HepG2 (cell line): ENCODE results near the gene TMEM39B. TPM values are rescaled to one million over a fixed set of nuclear protein-coding genes. Genes with fewer than 3 reads are reported as not detected.

Experiments
- AKAP8 ChIP-seq: sonication (generic); formaldehyde crosslinking; IDR thresholded peaks from 2 replicates; pipeline ENCODE4 v1.5.1; 2020; ENCODE audit warnings: mild to moderate bottlenecking, missing genetic modification reagents
- DR1 ChIP-seq: sonication (generic); formaldehyde crosslinking; IDR thresholded peaks from 2 replicates; pipeline ENCODE4 v1.8.0; 2021; ENCODE audit warnings: mild to moderate bottlenecking, missing genetic modification reagents, inconsistent platforms
- FOXO1 ChIP-seq: sonication (generic); formaldehyde crosslinking; IDR thresholded peaks from 2 replicates; pipeline ENCODE4 v1.4.0; 2020; ENCODE audit warnings: missing genetic modification reagents
- ISX ChIP-seq: sonication (generic); formaldehyde crosslinking; conservative IDR thresholded peaks from 2 replicates; pipeline ENCODE4 v1.5.0; 2020; ENCODE audit warnings: missing genetic modification reagents
- JARID2 ChIP-seq: sonication (generic); formaldehyde crosslinking; IDR thresholded peaks from 2 replicates; pipeline ENCODE4 v1.8.1; 2023; ENCODE audit warnings: missing genetic modification reagents, inconsistent platforms; ENCODE audit not compliant: insufficient replicate concordance
- NR2C2 ChIP-seq: sonication (generic); formaldehyde crosslinking; IDR thresholded peaks from 2 replicates; pipeline ENCODE4 v1.4.0; 2020; ENCODE audit warnings: missing genetic modification reagents, mild to moderate bottlenecking, moderate library complexity, borderline replicate concordance
- SIX1 ChIP-seq: sonication (generic); formaldehyde crosslinking; IDR thresholded peaks from 2 replicates; pipeline ENCODE4 v1.4.0; 2020; ENCODE audit warnings: missing genetic modification reagents, borderline replicate concordance
- SMAD1 ChIP-seq: sonication (generic); formaldehyde crosslinking; IDR thresholded peaks from 2 replicates; pipeline ENCODE4 v1.4.0; 2020; ENCODE audit warnings: missing genetic modification reagents, low read depth, mild to moderate bottlenecking, borderline replicate concordance
- SP4 ChIP-seq: sonication (generic); formaldehyde crosslinking; IDR thresholded peaks from 2 replicates; pipeline ENCODE4 v1.8.1; 2023; ENCODE audit warnings: mild to moderate bottlenecking, missing genetic modification reagents
- TFDP2 ChIP-seq: sonication (generic); formaldehyde crosslinking; IDR thresholded peaks from 2 replicates; pipeline ENCODE4 v1.4.0; 2020; ENCODE audit warnings: missing genetic modification reagents
- XBP1 ChIP-seq: sonication (generic); formaldehyde crosslinking; IDR thresholded peaks from 2 replicates; pipeline ENCODE4 v1.5.0; 2020; ENCODE audit warnings: missing genetic modification reagents
- ZBTB21 ChIP-seq: sonication (generic); formaldehyde crosslinking; IDR thresholded peaks from 2 replicates; pipeline ENCODE4 v1.4.0; 2020; ENCODE audit warnings: missing genetic modification reagents
- ZBTB44 ChIP-seq: sonication (generic); formaldehyde crosslinking; IDR thresholded peaks from 2 replicates; pipeline ENCODE4 v1.4.0; 2020; ENCODE audit warnings: missing genetic modification reagents
- ZKSCAN8 ChIP-seq: IDR thresholded peaks from 2 replicates; pipeline ENCODE4 v1.6.1; 2016; ENCODE audit warnings: borderline replicate concordance, missing genetic modification reagents, missing compliant biosample characterization
- ZNF30 ChIP-seq: sonication (generic); formaldehyde crosslinking; IDR thresholded peaks from 2 replicates; pipeline ENCODE4 v1.5.0; 2020; ENCODE audit warnings: mild to moderate bottlenecking, missing genetic modification reagents
- ZNF512 ChIP-seq: sonication (generic); formaldehyde crosslinking; IDR thresholded peaks from 2 replicates; pipeline ENCODE4 v1.4.0; 2020; ENCODE audit warnings: mild to moderate bottlenecking, missing genetic modification reagents
- ZNF605 ChIP-seq: sonication (generic); formaldehyde crosslinking; IDR thresholded peaks from 2 replicates; pipeline ENCODE4 v1.8.0; 2022; ENCODE audit warnings: mild to moderate bottlenecking, missing genetic modification reagents
- ZNF839 ChIP-seq: sonication (generic); formaldehyde crosslinking; IDR thresholded peaks from 2 replicates; pipeline ENCODE4 v1.4.0; 2020; ENCODE audit warnings: missing genetic modification reagents, mild to moderate bottlenecking, borderline replicate concordance
- ZSCAN21 ChIP-seq: sonication (generic); formaldehyde crosslinking; IDR thresholded peaks from 2 replicates; pipeline ENCODE4 v1.8.0; 2022; ENCODE audit warnings: mild to moderate bottlenecking, missing genetic modification reagents, moderate library complexity, borderline replicate concordance
- polyA plus RNA-seq, 8 experiments: library from polyadenylated mRNA; depleted of rRNA in 3 of 8; stranded (reverse) in 7 of 8; unstranded in 1 of 8; fragments of >200 nt; fragmentation: Illumina TruSeq in 4 of 8; extraction: Trizol in 4 of 8; gene quantifications; 2 replicates each; pipeline versions ENCODE4 v1.2.1 to v1.2.3, GENCODE V29; 2011 to 2016; ENCODE audit warnings: low read depth in 4 of 8, missing spikeins in 1 of 8, mixed read lengths in 1 of 8; ENCODE audit not compliant: insufficient read depth in 1 of 8
- total RNA-seq, 5 experiments: library from RNA; depleted of rRNA; stranded (reverse); fragments of >200 nt; fragmentation: Illumina TruSeq; extraction: Trizol; gene quantifications; 2 replicates each; pipeline ENCODE4 v1.2.3, GENCODE V29; 2016; ENCODE audit warnings: low read depth in 1 of 5
- TF ChIP-seq, protein P1 (sequence below): IDR thresholded peaks from 2 replicates; pipeline ENCODE4 v1.6.1; 2016
- TF ChIP-seq, protein P2 (sequence below): sonication (generic); formaldehyde crosslinking; IDR thresholded peaks from 2 replicates; pipeline ENCODE4 v1.5.0; 2020; ENCODE audit warnings: mild to moderate bottlenecking, missing genetic modification reagents

The TMEM39B gene
- total and polyA plus RNA-seq, 2 of the 13 experiments (the other 11 are each of a cell fraction or from before 2014, with no cell fraction given) = 4.9 to 10.4 TPM

GRCh38 chr1:32072622-32073298 is at the start of gene TMEM39B (continued):
- TF ChIP-seq ZBTB44 = no peak
- TF ChIP-seq ZNF839 (CRISPR knock-in tag) = no peak
- TF ChIP-seq XBP1 (CRISPR knock-in tag) = no peak
- peak; percentile 66; the same call in 1 of the 2 replicates for TF ChIP-seq ZNF30 (CRISPR knock-in tag)
- no peak for TF ChIP-seq ISX (CRISPR knock-in tag)
- no peak for TF ChIP-seq ZNF512 (CRISPR knock-in tag)
- TF ChIP-seq TFDP2 (CRISPR knock-in tag) = peak; percentile 81
- no peak for TF ChIP-seq SMAD1
- TF ChIP-seq DR1 (CRISPR knock-in tag) = peak; percentile 75
- no peak for TF ChIP-seq NR2C2 (CRISPR knock-in tag)
- peak; percentile 82 for TF ChIP-seq SP4 (CRISPR knock-in tag)
- peak; percentile 35 for TF ChIP-seq JARID2 (CRISPR knock-in tag)
- TF ChIP-seq SIX1 (CRISPR knock-in tag) = no peak
- TF ChIP-seq, protein P1, sequence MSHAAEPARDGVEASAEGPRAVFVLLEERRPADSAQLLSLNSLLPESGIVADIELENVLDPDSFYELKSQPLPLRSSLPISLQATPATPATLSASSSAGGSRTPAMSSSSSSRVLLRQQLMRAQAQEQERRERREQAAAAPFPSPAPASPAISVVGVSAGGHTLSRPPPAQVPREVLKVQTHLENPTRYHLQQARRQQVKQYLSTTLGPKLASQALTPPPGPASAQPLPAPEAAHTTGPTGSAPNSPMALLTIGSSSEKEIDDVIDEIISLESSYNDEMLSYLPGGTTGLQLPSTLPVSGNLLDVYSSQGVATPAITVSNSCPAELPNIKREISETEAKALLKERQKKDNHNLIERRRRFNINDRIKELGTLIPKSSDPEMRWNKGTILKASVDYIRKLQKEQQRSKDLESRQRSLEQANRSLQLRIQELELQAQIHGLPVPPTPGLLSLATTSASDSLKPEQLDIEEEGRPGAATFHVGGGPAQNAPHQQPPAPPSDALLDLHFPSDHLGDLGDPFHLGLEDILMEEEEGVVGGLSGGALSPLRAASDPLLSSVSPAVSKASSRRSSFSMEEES (CRISPR knock-in tag) = 0 out of 2 replicates have a peak, but pooled peaks have one; percentile 23
- no peak for TF ChIP-seq ZBTB21 (CRISPR knock-in tag)
- TF ChIP-seq FOXO1 (CRISPR knock-in tag) = no peak
- TF ChIP-seq, protein P2, sequence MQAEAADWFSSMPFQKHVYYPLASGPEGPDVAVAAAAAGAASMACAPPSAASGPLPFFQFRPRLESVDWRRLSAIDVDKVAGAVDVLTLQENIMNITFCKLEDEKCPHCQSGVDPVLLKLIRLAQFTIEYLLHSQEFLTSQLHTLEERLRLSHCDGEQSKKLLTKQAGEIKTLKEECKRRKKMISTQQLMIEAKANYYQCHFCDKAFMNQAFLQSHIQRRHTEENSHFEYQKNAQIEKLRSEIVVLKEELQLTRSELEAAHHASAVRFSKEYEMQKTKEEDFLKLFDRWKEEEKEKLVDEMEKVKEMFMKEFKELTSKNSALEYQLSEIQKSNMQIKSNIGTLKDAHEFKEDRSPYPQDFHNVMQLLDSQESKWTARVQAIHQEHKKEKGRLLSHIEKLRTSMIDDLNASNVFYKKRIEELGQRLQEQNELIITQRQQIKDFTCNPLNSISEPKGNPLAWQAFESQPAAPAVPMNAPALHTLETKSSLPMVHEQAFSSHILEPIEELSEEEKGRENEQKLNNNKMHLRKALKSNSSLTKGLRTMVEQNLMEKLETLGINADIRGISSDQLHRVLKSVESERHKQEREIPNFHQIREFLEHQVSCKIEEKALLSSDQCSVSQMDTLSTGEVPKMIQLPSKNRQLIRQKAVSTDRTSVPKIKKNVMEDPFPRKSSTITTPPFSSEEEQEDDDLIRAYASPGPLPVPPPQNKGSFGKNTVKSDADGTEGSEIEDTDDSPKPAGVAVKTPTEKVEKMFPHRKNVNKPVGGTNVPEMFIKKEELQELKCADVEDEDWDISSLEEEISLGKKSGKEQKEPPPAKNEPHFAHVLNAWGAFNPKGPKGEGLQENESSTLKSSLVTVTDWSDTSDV (CRISPR knock-in tag) = no peak
- TF ChIP-seq ZSCAN21 (CRISPR knock-in tag) = peak; percentile 84; the same call in 1 of the 2 replicates
- peak; percentile 14; the same call in 1 of the 2 replicates for TF ChIP-seq ZNF605
- no peak for TF ChIP-seq AKAP8 (CRISPR knock-in tag)
- no peak for TF ChIP-seq ZKSCAN8 (CRISPR knock-in tag)
